ENCODE measurements around the gene MSI1.
"Not testable (repeated sequence)": the region's sequence is repeated elsewhere in the genome, so short reads cannot be mapped to it uniquely, and the experiment has no call there.

The MSI1 gene

GRCh38 chr12:120353556-120354317 is 15.2 kb downstream of the MSI1 start:
- no peak for DNase-seq

GRCh38 chr12:120353136-120353535 is 15.8 kb downstream of the MSI1 start:
- no peak for DNase-seq

GRCh38 chr12:120352117-120352516 is 16.8 kb downstream of the MSI1 start:
- DNase-seq, result no peak

- DNase-seq, result no peak
Observed at GRCh38 chr12:120350576-120351350, 18.2 kb downstream of the MSI1 start.

- no peak for DNase-seq
Observed at GRCh38 chr12:120347766-120348165, 21.2 kb downstream of the MSI1 start.

GRCh38 chr12:120346681-120347080 is 22.3 kb downstream of the MSI1 start:
- no peak for DNase-seq

GRCh38 chr12:120346031-120346430 is 22.9 kb downstream of the MSI1 start:
- no peak for DNase-seq

- no peak for DNase-seq
Observed at GRCh38 chr12:120343692-120344091, 25.3 kb downstream of the MSI1 start.

GRCh38 chr12:120343039-120343537 is 25.9 kb downstream of the MSI1 start:
- DNase-seq, result no peak

GRCh38 chr12:120342175-120343038 is 26.6 kb downstream of the MSI1 start:
- DNase-seq, result no peak

GRCh38 chr12:120339256-120339655 is 29.7 kb downstream of the MSI1 start:
- no peak for DNase-seq

- no peak for DNase-seq
Observed at GRCh38 chr12:120337730-120338129, 31.2 kb downstream of the MSI1 start.

GRCh38 chr12:120336392-120336791 is 32.6 kb downstream of the MSI1 start:
- DNase-seq, result not testable (repeated sequence)

GRCh38 chr12:120335447-120335846 is 33.5 kb downstream of the MSI1 start:
- peak; percentile 52 for DNase-seq

GRCh38 chr12:120332523-120332922 is 36.4 kb downstream of the MSI1 start:
- DNase-seq, result no peak

- no peak for DNase-seq
Observed at GRCh38 chr12:120332041-120332440, 36.9 kb downstream of the MSI1 start.

GRCh38 chr12:120331390-120331789 is 37.6 kb downstream of the MSI1 start:
- DNase-seq, result no peak

GRCh38 chr12:120328228-120328627 is 40.7 kb downstream of the MSI1 start:
- no peak for DNase-seq

GRCh38 chr12:120327593-120327992 is 41.4 kb downstream of the MSI1 start, which contains the start of gene PLA2G1B:
TSS of gene PLA2G1B (minus strand) at chr12:120327779. CDS start at chr12:120327753, 26 bp downstream.
- DNase-seq, result no peak

GRCh38 chr12:120324841-120325417 is 44.0 kb downstream of the MSI1 start:
- no peak for DNase-seq

- no peak for DNase-seq
Observed at GRCh38 chr12:120323772-120324171, 45.2 kb downstream of the MSI1 start.

GRCh38 chr12:120321382-120322202 is 47.4 kb downstream of the MSI1 start:
- DNase-seq, result no peak
